ENCODE measurements around the gene LSP1. TPM values are rescaled to one million over a fixed set of nuclear protein-coding genes. Genes with fewer than 3 reads are reported as not detected.
"Not testable (repeated sequence)": the region's sequence is repeated elsewhere in the genome, so short reads cannot be mapped to it uniquely, and the experiment has no call there.

LSP1 gene
- total and polyA plus RNA-seq, 2 of the 13 experiments (the other 11 are each of a cell fraction or from before 2014, with no cell fraction given), result 0.59 to 1.00 TPM

- H3K4me2 ChIP-seq (ENCODE audit: low read depth, low read length); H3K4me3 ChIP-seq (replicated peaks in 1 of 3; ENCODE audit: insufficient read depth in 1 of 3, low read depth in 2 of 3, low read length in 3 of 3); H3K9ac ChIP-seq (ENCODE audit: insufficient read depth, low read depth, low read length); intact Hi-C loops (cut with micrococcal nuclease; ENCODE audit: unreplicated experiment); in situ Hi-C loops (cut with HindIII; ENCODE audit: extremely low pct_ligation_motif_present, low pct_unique_long_range_greater_than_20kb); H3K36me3 ChIP-seq (replicated peaks in 1 of 2; ENCODE audit: control insufficient read depth in 1 of 2, insufficient read depth in 2 of 2, low read length in 2 of 2); H3K79me2 ChIP-seq (ENCODE audit: insufficient read depth, low read length); H3K27ac ChIP-seq (ENCODE audit: extremely low read length, insufficient read depth, low read length); CTCF ChIA-PET (ENCODE audit: low intra/inter-chr PET ratio, low total read pairs); H2AFZ ChIP-seq (ENCODE audit: low read length); H4K20me1 ChIP-seq (ENCODE audit: insufficient read depth, low read length); ATAC-seq; H3K4me1 ChIP-seq (ENCODE audit: insufficient read depth, low read length); DNase-seq (ENCODE audit: low spot score); H3K9me3 ChIP-seq (ENCODE audit: low read length); BruUV-seq (replicated peaks); POLR2A ChIA-PET: not testable (repeated sequence)
- H3K27me3 ChIP-seq (ENCODE audit: control insufficient read depth in 1 of 2, insufficient read depth in 2 of 2, low read length in 2 of 2), result peaks cover 13 to 51% of the 10 kb centered on the region in 2 experiments
- peak; percentile 70 for TF ChIP-seq ZNF646 (CRISPR knock-in tag; IDR thresholded peaks at IDR 0.05)
- WGBS (ENCODE audit: low lambda C conversion rate), result 67% methylated on average over 1 of the region's 1 CpG
- peak; percentile 69 for FAIRE-seq
Observed at GRCh38 chr11:1939788-1940187, 86.9 kb downstream of the LSP1 start.

Small RNA genes lying within 50 kb of the gene (microRNA-seq; reads per million reads assigned to microRNA genes)
- gene MIR4298, result not detected
- not detected for gene MIR7847

Small RNA genes lying within 50 kb of the gene (small RNA-seq; reads per million reads assigned to genes)
- gene AC051649.1 (ENCODE audit: insufficient read depth in 2 of 3, insufficient read length in 3 of 3, low read depth in 2 of 3, low replicate concordance in 1 of 3), result 0 reads per million in 3 experiments
- gene MIR4298 (ENCODE audit: insufficient read depth in 2 of 3, insufficient read length in 3 of 3, low read depth in 2 of 3, low replicate concordance in 1 of 3), result 0 reads per million in 3 experiments

Other genes starting within 250 kb of the LSP1 start
- not detected in 2 replicates for gene KRTAP5-3, start 244.6 kb upstream of the LSP1 start, total RNA-seq (2016; rRNA removed; fragmentation: Illumina TruSeq; extraction: Trizol)
- gene KRTAP5-3, start 244.6 kb upstream of the LSP1 start, polyA plus RNA-seq (2011; rRNA removed), result not detected in 2 replicates
- gene KRTAP5-4, start 230.9 kb upstream of the LSP1 start, total RNA-seq (2016; rRNA removed; fragmentation: Illumina TruSeq; extraction: Trizol), result not detected in 2 replicates
- gene KRTAP5-4, start 230.9 kb upstream of the LSP1 start, polyA plus RNA-seq (2011; rRNA removed), result not detected in 2 replicates
- gene KRTAP5-5, start 223.3 kb upstream of the LSP1 start, total RNA-seq (2016; rRNA removed; fragmentation: Illumina TruSeq; extraction: Trizol), result not detected in 2 replicates
- not detected in 2 replicates for gene KRTAP5-5, start 223.3 kb upstream of the LSP1 start, polyA plus RNA-seq (2011; rRNA removed)
- not detected in 2 replicates for gene KRTAP5-6, start 155.9 kb upstream of the LSP1 start, total RNA-seq (2016; rRNA removed; fragmentation: Illumina TruSeq; extraction: Trizol)
- not detected in 2 replicates for gene KRTAP5-6, start 155.9 kb upstream of the LSP1 start, polyA plus RNA-seq (2011; rRNA removed)
- gene IFITM10, start 102.5 kb upstream of the LSP1 start, total RNA-seq (2016; rRNA removed; fragmentation: Illumina TruSeq; extraction: Trizol), result 0.09 TPM in 1 of 2 replicates, not detected in the other
- 0.13 and 0.22 TPM in 2 replicates for gene IFITM10, start 102.5 kb upstream of the LSP1 start, polyA plus RNA-seq (2011; rRNA removed)
- 41.6 and 143 TPM in 2 replicates for gene CTSD, start 89.2 kb upstream of the LSP1 start, total RNA-seq (2016; rRNA removed; fragmentation: Illumina TruSeq; extraction: Trizol)
- gene CTSD, start 89.2 kb upstream of the LSP1 start, polyA plus RNA-seq (2011; rRNA removed), result 230 and 408 TPM in 2 replicates
- 0.60 TPM in 1 of 2 replicates, not detected in the other for gene SYT8, start 18.1 kb upstream of the LSP1 start, total RNA-seq (2016; rRNA removed; fragmentation: Illumina TruSeq; extraction: Trizol)
- 2.1 and 2.3 TPM in 2 replicates for gene SYT8, start 18.1 kb upstream of the LSP1 start, polyA plus RNA-seq (2011; rRNA removed)
- gene TNNI2, start 14.1 kb upstream of the LSP1 start, total RNA-seq (2016; rRNA removed; fragmentation: Illumina TruSeq; extraction: Trizol), result 7.2 and 8.5 TPM in 2 replicates
- gene TNNI2, start 14.1 kb upstream of the LSP1 start, polyA plus RNA-seq (2011; rRNA removed), result 12.0 and 21.2 TPM in 2 replicates
- gene PRR33, start 38.8 kb downstream of the LSP1 start, total RNA-seq (2016; rRNA removed; fragmentation: Illumina TruSeq; extraction: Trizol), result not detected in 2 replicates
- gene PRR33, start 38.8 kb downstream of the LSP1 start, polyA plus RNA-seq (2011; rRNA removed), result not detected in 2 replicates
- gene TNNT3, start 66.6 kb downstream of the LSP1 start, total RNA-seq (2016; rRNA removed; fragmentation: Illumina TruSeq; extraction: Trizol), result not detected in 2 replicates
- gene TNNT3, start 66.6 kb downstream of the LSP1 start, polyA plus RNA-seq (2011; rRNA removed), result not detected in 2 replicates
- gene MRPL23, start 94.2 kb downstream of the LSP1 start, total RNA-seq (2016; rRNA removed; fragmentation: Illumina TruSeq; extraction: Trizol), result 123 and 126 TPM in 2 replicates
- gene MRPL23, start 94.2 kb downstream of the LSP1 start, polyA plus RNA-seq (2011; rRNA removed), result 63.1 and 67.8 TPM in 2 replicates
- 0.46 and 1.2 TPM in 2 replicates for gene H19, start 144.8 kb downstream of the LSP1 start, total RNA-seq (2016; rRNA removed; fragmentation: Illumina TruSeq; extraction: Trizol)
- 1.3 and 2.4 TPM in 2 replicates for gene H19, start 144.8 kb downstream of the LSP1 start, polyA plus RNA-seq (2011; rRNA removed)

Data from HepG2 (cell line).